ENCODE measurements around the gene LY6G5C. TPM values are rescaled to one million over a fixed set of nuclear protein-coding genes. Genes with fewer than 3 reads are reported as not detected.

The LY6G5C gene
- total and polyA plus RNA-seq, 9 of the 15 experiments (the other 6 are each of a cell fraction or from before 2014, with no cell fraction given): 0.10 to 0.67 (median 0.46) TPM; not detected in 4

DNA sequence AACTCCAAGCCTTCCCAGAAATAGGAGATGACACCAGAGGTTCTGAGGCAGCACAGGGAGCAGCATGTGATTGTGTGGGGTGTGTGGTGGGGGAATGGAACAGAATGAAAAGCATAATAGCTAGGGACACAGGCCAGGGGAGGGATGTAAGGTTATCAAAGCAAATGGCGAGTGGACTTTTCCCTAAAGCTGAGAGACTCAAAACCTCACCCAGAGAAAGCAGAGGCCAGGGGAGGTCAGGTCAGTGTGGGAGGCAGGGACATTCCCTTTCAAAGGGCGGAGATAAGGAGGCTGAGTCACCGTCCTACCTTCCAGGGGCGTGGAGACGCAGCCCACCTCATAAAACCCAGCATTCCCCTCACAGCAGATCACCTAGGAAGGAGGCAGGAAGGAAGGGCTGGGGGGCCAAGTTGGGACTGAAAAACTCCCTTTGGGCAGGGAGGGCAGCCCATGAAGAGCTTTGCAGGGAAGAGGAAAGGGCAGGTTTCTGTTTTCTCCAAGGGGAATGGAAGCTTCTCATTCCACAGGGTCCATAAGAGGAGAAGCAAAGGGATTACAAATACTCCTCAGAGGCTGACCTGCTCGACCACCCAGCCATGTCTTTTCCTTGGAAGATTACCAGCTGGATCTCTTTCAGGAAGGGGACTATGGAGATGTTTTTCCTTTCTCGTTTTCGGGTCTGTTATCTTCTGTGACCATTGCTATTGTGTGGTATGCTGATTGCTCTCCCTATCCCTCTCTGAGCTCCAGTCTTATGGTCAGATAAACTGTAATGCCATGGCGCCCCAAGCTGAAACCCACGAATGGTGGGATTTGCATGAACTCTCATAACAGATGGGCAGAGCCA, 9.6 kb upstream of the LY6G5C start (continued):
- TF ChIP-seq TAF1 (IDR thresholded peaks at IDR 0.05; ENCODE audit: control insufficient read depth, extremely low read depth, insufficient read depth, low read length, severe bottlenecking) (peak; percentile 40), POLR3G (IDR thresholded peaks at IDR 0.05; ENCODE audit: extremely low read depth, insufficient read length, insufficient replicate concordance) (no peak), MAFG (tag; conservative IDR thresholded peaks at IDR 0.05) (peak; percentile 86), ELF1 (tag; IDR thresholded peaks at IDR 0.05) (no peak), NR4A1 (CRISPR knock-in tag; IDR thresholded peaks at IDR 0.05) (peak; percentile 69; the same call in 1 of the 2 replicates), NR4A1 (tag; IDR thresholded peaks at IDR 0.05) (peak; percentile 79), TCF3 (CRISPR knock-in tag; IDR thresholded peaks at IDR 0.05) (peak; percentile 91), ZNF316 (IDR thresholded peaks at IDR 0.05) (peak; percentile 85), ZNF197 (CRISPR knock-in tag; IDR thresholded peaks at IDR 0.05; ENCODE audit: low read depth) (0 out of 2 replicates have a peak, but pooled peaks have one; percentile 1), NEUROD1 (IDR thresholded peaks at IDR 0.05; ENCODE audit: borderline replicate concordance, low read depth, low read length, partially characterized antibody) (peak; percentile 95), HNRNPL (IDR thresholded peaks at IDR 0.05; ENCODE audit: low read depth, low read length) (peak; percentile 35; the same call in 1 of the 2 replicates), DNMT1 (IDR thresholded peaks at IDR 0.05) (peak; percentile 14), WHSC1 (IDR thresholded peaks at IDR 0.05; ENCODE audit: low read length) (peak; percentile 83), GATA2 (CRISPR knock-in tag; IDR thresholded peaks at IDR 0.05) (peak; percentile 56; the same call in 1 of the 2 replicates), GABPB2 (CRISPR knock-in tag; conservative IDR thresholded peaks at IDR 0.05) (peak; percentile 72; the same call in 1 of the 2 replicates), NFRKB (IDR thresholded peaks at IDR 0.05; ENCODE audit: low read depth) (peak; percentile 72), MTA1 (IDR thresholded peaks at IDR 0.05; ENCODE audit: borderline replicate concordance) (peak; percentile 93), HOXB6 (CRISPR knock-in tag; IDR thresholded peaks at IDR 0.05; ENCODE audit: borderline replicate concordance) (0 out of 2 replicates have a peak, but pooled peaks have one; percentile 28), CHD4 (IDR thresholded peaks at IDR 0.05; ENCODE audit: insufficient read depth, insufficient replicate concordance, low read depth, low read length, poor library complexity, severe bottlenecking) (peak; percentile 88), NR2F6 (CRISPR knock-in tag; IDR thresholded peaks at IDR 0.05) (0 out of 2 replicates have a peak, but pooled peaks have one; percentile 7), RFX7 (CRISPR knock-in tag; IDR thresholded peaks at IDR 0.05) (no peak), ZNF77 (CRISPR knock-in tag; IDR thresholded peaks at IDR 0.05) (0 out of 2 replicates have a peak, but pooled peaks have one; percentile 51), ZNF780A (CRISPR knock-in tag; IDR thresholded peaks at IDR 0.05) (peak; percentile 38; the same call in 1 of the 2 replicates), PTBP1 (IDR thresholded peaks at IDR 0.05; ENCODE audit: low read depth, low read length) (peak; percentile 21; the same call in 1 of the 2 replicates)
- TF ChIP-seq, protein P1, sequence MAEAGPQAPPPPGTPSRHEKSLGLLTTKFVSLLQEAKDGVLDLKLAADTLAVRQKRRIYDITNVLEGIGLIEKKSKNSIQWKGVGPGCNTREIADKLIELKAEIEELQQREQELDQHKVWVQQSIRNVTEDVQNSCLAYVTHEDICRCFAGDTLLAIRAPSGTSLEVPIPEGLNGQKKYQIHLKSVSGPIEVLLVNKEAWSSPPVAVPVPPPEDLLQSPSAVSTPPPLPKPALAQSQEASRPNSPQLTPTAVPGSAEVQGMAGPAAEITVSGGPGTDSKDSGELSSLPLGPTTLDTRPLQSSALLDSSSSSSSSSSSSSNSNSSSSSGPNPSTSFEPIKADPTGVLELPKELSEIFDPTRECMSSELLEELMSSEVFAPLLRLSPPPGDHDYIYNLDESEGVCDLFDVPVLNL (CRISPR knock-in tag; IDR thresholded peaks at IDR 0.05; ENCODE audit: low read depth): 0 out of 2 replicates have a peak, but pooled peaks have one; percentile 19
